Suprapubic skin (tissue), 4 donors: ENCODE measurements around the gene UBE4B.

Experiments
- CTCF ChIP-seq, 2 donors: fragments of 200-600 bp in 1 of 2; fragments of 450-650 bp in 1 of 2; sonication (generic) in 1 of 2; IDR thresholded peaks; one replicate each; pipeline ENCODE4 v1.5.1; 2016 to 2019; ENCODE audit warnings: antibody characterized with exemption in 2 of 2, mild to moderate bottlenecking in 1 of 2, moderate library complexity in 1 of 2
- POLR2A ChIP-seq, 2 donors: fragments of 450-650 bp; IDR thresholded peaks; one replicate each; pipeline ENCODE4 v1.6.1; 2017; ENCODE audit warnings: antibody characterized with exemption in 2 of 2, mild to moderate bottlenecking in 2 of 2, moderate library complexity in 2 of 2
- POLR2AphosphoS5 ChIP-seq, 3 donors: sonication (generic); formaldehyde crosslinking; IDR thresholded peaks; one replicate each; pipeline ENCODE4 v1.6.1; 2017; ENCODE audit warnings: antibody characterized with exemption in 3 of 3

- TF ChIP-seq CTCF (IDR thresholded peaks at IDR 0.05), result no peak
- no peak for TF ChIP-seq POLR2AphosphoS5 (IDR thresholded peaks at IDR 0.05)
- no peak for TF ChIP-seq POLR2A (IDR thresholded peaks at IDR 0.05)
These were observed 88.9 kb downstream of the UBE4B start for GRCh38 chr1:10121688-10122087.
